Spleen (tissue), 11 donors: ENCODE data around the gene OSGEPL1. TPM values are rescaled to one million over a fixed set of nuclear protein-coding genes. Genes with fewer than 3 reads are reported as not detected.

ENCODE experiments used
- DNase-seq: peaks from one replicate; pipeline ENCODE4 v3.0.0-alpha.2; 2020
- H3K27ac ChIP-seq, 8 donors: fragments of 200-600 bp; sonication (generic) in 7 of 8; 1 replicate in 4 of 8; 2 replicates in 4 of 8; pipeline versions ENCODE4 v1.5.0 to v1.8.0; 2016 to 2021; ENCODE audit warnings: inconsistent platforms in 4 of 8, mild to moderate bottlenecking in 4 of 8, moderate library complexity in 1 of 8
- H3K27me3 ChIP-seq, 7 donors: fragments of 200-600 bp; sonication (generic) in 6 of 7; replicated peaks in 1 of 7; 1 replicate in 4 of 7; 2 replicates in 3 of 7; pipeline versions ENCODE4 v1.5.0 to v1.8.0; 2016 to 2021; ENCODE audit warnings: inconsistent platforms in 3 of 7, mild to moderate bottlenecking in 1 of 7
- H3K36me3 ChIP-seq, 6 donors: fragments of 200-600 bp; sonication (generic) in 5 of 6; 1 replicate in 4 of 6; 2 replicates in 2 of 6; pipeline versions ENCODE4 v1.5.0 to v1.8.0; 2016 to 2021; ENCODE audit warnings: inconsistent platforms in 2 of 6
- H3K4me1 ChIP-seq, 6 donors: fragments of 200-600 bp; sonication (generic) in 5 of 6; 1 replicate in 3 of 6; 2 replicates in 3 of 6; pipeline versions ENCODE4 v1.5.0 to v1.8.0; 2016 to 2021; ENCODE audit warnings: inconsistent platforms in 3 of 6
- H3K4me3 ChIP-seq, 8 donors: fragments of 200-600 bp; sonication (generic) in 7 of 8; 1 replicate in 4 of 8; 2 replicates in 4 of 8; pipeline versions ENCODE4 v1.5.0 to v1.8.0; 2016 to 2021; ENCODE audit warnings: inconsistent platforms in 4 of 8, mild to moderate bottlenecking in 4 of 8, moderate library complexity in 2 of 8
- H3K9me3 ChIP-seq, 8 donors: fragments of 200-600 bp; sonication (generic) in 7 of 8; 1 replicate in 4 of 8; 2 replicates in 4 of 8; pipeline versions ENCODE4 v1.5.0 to v1.8.0; 2016 to 2021; ENCODE audit warnings: inconsistent platforms in 4 of 8
- CTCF ChIP-seq, 11 experiments: fragments of 200-600 bp in 7 of 11; fragments of 450-650 bp in 4 of 11; sonication (generic) in 4 of 11; IDR thresholded peaks in 8 of 11; conservative IDR thresholded peaks in 3 of 11; 1 replicate in 7 of 11; 2 replicates in 4 of 11; pipeline versions ENCODE4 v1.4.0 to v1.8.0; 2016 to 2021; ENCODE audit warnings: antibody characterized with exemption in 11 of 11, inconsistent platforms in 4 of 11, mild to moderate bottlenecking in 1 of 11
- POLR2A ChIP-seq, 3 donors: fragments of 450-650 bp; IDR thresholded peaks; one replicate each; pipeline ENCODE4 v1.5.1; 2017; ENCODE audit warnings: antibody characterized with exemption in 3 of 3, mild to moderate bottlenecking in 1 of 3
- POLR2AphosphoS5 ChIP-seq, 3 donors: sonication (generic); formaldehyde crosslinking; IDR thresholded peaks; one replicate each; pipeline ENCODE4 v1.5.1; 2017; ENCODE audit warnings: antibody characterized with exemption in 3 of 3
- WGBS, 5 donors: extraction: QIAGEN DNeasy Blood & Tissue Kit in 3 of 5; methylation state at CpG; one replicate each; pipeline versions ENCODE4 v1.1.5 to v1.1.7; 2013 to 2018; 5-methylcytosine and 5-hydroxymethylcytosine counted together
- intact Hi-C: fragments of 100-400 bp; cut with DNase I; formaldehyde crosslinking; loops from one replicate; pipeline ENCODE4 v1.15.0; 2023; ENCODE audit warnings: low total_unique reads
- polyA plus RNA-seq, 3 donors: library from polyadenylated mRNA; stranded (reverse); fragments of 200-250 nt; gene quantifications; one replicate each; pipeline ENCODE4 v1.2.1, GENCODE V29; 2013
- total RNA-seq, 7 donors: library from RNA; depleted of rRNA in 3 of 7; stranded (reverse); fragments of >200 nt in 3 of 7; fragmentation: NEBNext Ultra II Directional in 4 of 7; extraction: Animal tissue kit (Norgen Biotek cat#: 25700) in 4 of 7; gene quantifications; one replicate each; pipeline versions ENCODE4 v1.1.0 to v1.2.1, GENCODE V29; 2016 to 2021
- donor health status: healthy with polysubstance abuse.
- donor health status: DM: no; HTN: no; CAD: no; lungs with moderate emphysema.
- donor health status: DM: no; HTN: no; CAD: no.
- donor health status: Bipolar disorder and iron deficiency.
- donor health status: healthy.
- donor health status: DM: no; HTN: no; CAD: no.
- donor health status: DM: yes; HTN: yes; CAD: no.

The OSGEPL1 gene
- total and polyA plus RNA-seq, 10 donors, result 6.2 to 13.9 (median 7.9) TPM

- Histone ChIP-seq H3K4me3 (peak overlapping the region in 6 of 8 donors; percentile 75 to 94 (median 81)), H3K27me3 (no peaks in the 10 kb centered on the region), H3K4me1 (peaks cover 24 to 86% (median 59%) of the 10 kb centered on the region in 6 donors), H3K36me3 (peaks cover 0 to 52% (median 38%) of the 10 kb centered on the region in 6 donors), H3K27ac (peak overlapping the region in 6 of 8 donors; percentile 98 to 99 (median 98)), H3K9me3 (no peaks in the 10 kb centered on the region)
- TF ChIP-seq POLR2AphosphoS5 (IDR thresholded peaks at IDR 0.05) (no peak), CTCF (IDR thresholded peaks at IDR 0.05 in 8 of 11, conservative IDR thresholded peaks at IDR 0.05 in 3 of 11) (no peak), POLR2A (IDR thresholded peaks at IDR 0.05) (no peak)
- no peak for DNase-seq
- 25 to 63% (median 42%) methylated on average over 4 of the region's 4 CpGs for WGBS, 5 donors
- intact Hi-C loops, result no loop called here
These were observed 19.7 kb upstream of the OSGEPL1 start for GRCh38 chr2:189782221-189782671.

- H3K36me3 ChIP-seq, result peaks cover 0 to 100% (median 70%) of the 10 kb centered on the region in 6 donors
- intact Hi-C loops, result no loop called here
- H3K4me3 ChIP-seq, result no peak overlapping the region
- H3K4me1 ChIP-seq, result peaks cover 0 to 18% (median 0%) of the 10 kb centered on the region in 6 donors
- H3K9me3 ChIP-seq, result no peaks in the 10 kb centered on the region
- WGBS, 5 donors, result 92 to 100% (median 97%) methylated on average over 1 of the region's 1 CpG
- DNase-seq, result no peak
- no peak for TF ChIP-seq CTCF (IDR thresholded peaks at IDR 0.05 in 8 of 11, conservative IDR thresholded peaks at IDR 0.05 in 3 of 11)
- no peak for TF ChIP-seq POLR2A (IDR thresholded peaks at IDR 0.05)
- TF ChIP-seq POLR2AphosphoS5 (IDR thresholded peaks at IDR 0.05), result no peak
- H3K27me3 ChIP-seq, result no peaks in the 10 kb centered on the region
- no peak overlapping the region for H3K27ac ChIP-seq
These were observed 9.6 kb upstream of the OSGEPL1 start for GRCh38 chr2:189772212-189772611.

GRCh38 chr2:189770590-189771322, 8.2 kb upstream of the OSGEPL1 start:
- DNase-seq, result no peak
- TF ChIP-seq CTCF (IDR thresholded peaks at IDR 0.05 in 8 of 11, conservative IDR thresholded peaks at IDR 0.05 in 3 of 11) (no peak), POLR2A (IDR thresholded peaks at IDR 0.05) (no peak), POLR2AphosphoS5 (IDR thresholded peaks at IDR 0.05) (no peak)
- Histone ChIP-seq H3K36me3 (peaks cover 0 to 98% (median 62%) of the 10 kb centered on the region in 6 donors), H3K4me1 (peaks cover 0 to 12% (median 0%) of the 10 kb centered on the region in 6 donors), H3K27me3 (no peaks in the 10 kb centered on the region), H3K27ac (no peak overlapping the region), H3K4me3 (no peak overlapping the region), H3K9me3 (no peaks in the 10 kb centered on the region)
- 68 to 78% (median 74%) methylated on average over 6 of the region's 6 CpGs for WGBS, 5 donors
- intact Hi-C loops, result no loop called here

GRCh38 chr2:189763908-189764661, 1.5 kb upstream of the OSGEPL1 start:
- intact Hi-C loops, result no loop called here
- DNase-seq, result no peak
- Histone ChIP-seq H3K9me3 (no peaks in the 10 kb centered on the region), H3K27ac (peak overlapping the region in 1 of 8 donors; percentile 93), H3K4me1 (peaks cover 8 to 26% (median 20%) of the 10 kb centered on the region in 6 donors), H3K36me3 (peaks cover 0 to 35% (median 10%) of the 10 kb centered on the region in 6 donors), H3K4me3 (peak overlapping the region in 1 of 8 donors; percentile 76), H3K27me3 (no peaks in the 10 kb centered on the region)
- 85 to 91% (median 86%) methylated on average over 4 of the region's 4 CpGs for WGBS, 5 donors
- TF ChIP-seq CTCF (IDR thresholded peaks at IDR 0.05 in 8 of 11, conservative IDR thresholded peaks at IDR 0.05 in 3 of 11) (no peak), POLR2A (IDR thresholded peaks at IDR 0.05) (no peak), POLR2AphosphoS5 (IDR thresholded peaks at IDR 0.05) (no peak)
